Activated naive CD4-positive, alpha-beta T cell (primary cell): ENCODE measurements around the gene TRIM13.
"Not testable (repeated sequence)": the region's sequence is repeated elsewhere in the genome, so short reads cannot be mapped to it uniquely, and the experiment has no call there.

Experiments used
- DNase-seq, 4 experiments: peaks; one replicate each; lab custom pipeline; 2025; lab: John Stamatoyannopoulos, UW

TRIM13 gene

GRCh38 chr13:50060718-50061117 is 63.9 kb downstream of the TRIM13 start:
- DNase-seq: no peak

GRCh38 chr13:50062336-50062735 is 65.5 kb downstream of the TRIM13 start:
- not testable (repeated sequence) for DNase-seq

DNA sequence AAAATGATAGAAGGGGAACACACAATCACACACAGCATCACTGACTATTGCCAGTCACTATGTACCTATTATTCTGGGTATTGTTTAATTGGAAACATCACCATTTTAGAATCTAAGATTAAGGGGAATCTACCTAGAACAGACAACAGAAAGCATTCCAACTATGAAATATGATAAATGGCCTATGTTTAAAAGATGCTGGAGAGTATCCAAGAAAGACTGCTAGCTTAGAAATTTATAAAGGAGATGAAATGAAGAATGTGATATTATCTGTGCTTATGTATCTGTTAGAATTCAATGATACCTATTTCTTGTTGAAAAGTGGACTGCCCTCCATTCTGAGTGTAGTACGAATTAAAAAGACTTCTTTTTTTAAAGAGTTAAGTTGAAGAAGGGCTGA is 68.9 kb downstream of the TRIM13 start:
- DNase-seq: no peak
